Caco-2 (cell line): ENCODE data around the gene KCNH8. TPM values are rescaled to one million over a fixed set of nuclear protein-coding genes. Genes with fewer than 3 reads are reported as not detected.

ENCODE experiments used
- BruUV-seq: library from RNA; stranded (reverse); fragments of 400-500 nt; replicated peaks from 2 replicates; lab custom pipeline; 2021; lab: Mats Ljungman, UMichigan
- CTCF ChIA-PET: fragments of 300-600 bp; sonication (Branson Sonifier 250); formaldehyde crosslinking; loops from one replicate; lab custom pipeline; 2022; ENCODE audit warnings: antibody characterized with exemption; lab: Charles Lee
- POLR2A ChIA-PET: fragments of 300-600 bp; sonication (Branson Sonifier 250); formaldehyde crosslinking; loops from one replicate; lab custom pipeline; 2022; ENCODE audit warnings: antibody characterized with exemption; lab: Charles Lee
- DNase-seq, 2 experiments: peaks; one replicate each; pipeline versions ENCODE4 v3.0.0 to v3.0.0-alpha.2; 2020 to 2022
- H3K27me3 ChIP-seq: replicated peaks from 2 replicates; pipeline ENCODE4 v1.6.0; 2011; ENCODE audit warnings: low read length; ENCODE audit not compliant: control insufficient read depth, insufficient read depth
- H3K36me3 ChIP-seq: 2 replicates; pipeline ENCODE4 v1.5.1; 2011; ENCODE audit warnings: low read length; ENCODE audit not compliant: control insufficient read depth, insufficient read depth
- H3K4me1 ChIP-seq: fragments of 250-450 bp; sonication (Bioruptor Pico); 2 replicates; pipeline ENCODE4 v1.5.1; 2020; ENCODE audit warnings: mild to moderate bottlenecking
- H3K4me3 ChIP-seq: 2 replicates; pipeline ENCODE4 v1.5.1; 2011; ENCODE audit warnings: low read depth, mild to moderate bottlenecking, control low read depth, low read length
- H3K9me3 ChIP-seq: fragments of 250-450 bp; sonication (Bioruptor Pico); 2 replicates; pipeline ENCODE4 v1.5.1; 2020; ENCODE audit warnings: mild to moderate bottlenecking, moderate library complexity
- H3K27ac Mint-ChIP-seq: one replicate; pipeline ENCODE4 v1.8.0; 2022; ENCODE audit warnings: mixed read lengths; ENCODE audit not compliant: unreplicated experiment
- H3K27me3 Mint-ChIP-seq: one replicate; pipeline ENCODE4 v1.8.0; 2022; ENCODE audit warnings: mixed read lengths; ENCODE audit not compliant: insufficient read depth, unreplicated experiment
- H3K36me3 Mint-ChIP-seq: one replicate; pipeline ENCODE4 v1.8.0; 2022; ENCODE audit warnings: mild to moderate bottlenecking, mixed read lengths; ENCODE audit not compliant: insufficient read depth, unreplicated experiment
- H3K4me1 Mint-ChIP-seq: one replicate; pipeline ENCODE4 v1.8.0; 2022; ENCODE audit warnings: low read depth, mixed read lengths; ENCODE audit not compliant: unreplicated experiment
- H3K4me3 Mint-ChIP-seq: one replicate; pipeline ENCODE4 v1.8.0; 2022; ENCODE audit warnings: mild to moderate bottlenecking, moderate library complexity, mixed read lengths; ENCODE audit not compliant: unreplicated experiment
- H3K9me3 Mint-ChIP-seq: one replicate; pipeline ENCODE4 v1.8.0; 2022; ENCODE audit warnings: mixed read lengths; ENCODE audit not compliant: unreplicated experiment
- CTCF ChIP-seq, 2 experiments: fragments of 200-600 bp in 1 of 2; IDR thresholded peaks; 1 replicate in 1 of 2; 2 replicates in 1 of 2; pipeline versions ENCODE4 v1.5.1 to v1.8.0; 2011 to 2022; ENCODE audit warnings: antibody characterized with exemption in 1 of 2, control low read depth in 1 of 2, inconsistent platforms in 1 of 2, low read depth in 1 of 2, low read length in 1 of 2, mild to moderate bottlenecking in 1 of 2, moderate library complexity in 1 of 2; ENCODE audit not compliant: insufficient read depth in 1 of 2, severe bottlenecking in 1 of 2, unreplicated experiment in 1 of 2
- intact Hi-C: fragments of 100-400 bp; cut with micrococcal nuclease; formaldehyde crosslinking; loops from one replicate; pipeline ENCODE4 v1.10.0; 2022; ENCODE audit not compliant: unreplicated experiment
- total RNA-seq: library from RNA; stranded (reverse); gene quantifications from 2 replicates; pipeline ENCODE4 v1.2.3, GENCODE V29; 2022

The KCNH8 gene
- total RNA-seq, 1 experiment from 2014 or later: 0.07 TPM

DNA sequence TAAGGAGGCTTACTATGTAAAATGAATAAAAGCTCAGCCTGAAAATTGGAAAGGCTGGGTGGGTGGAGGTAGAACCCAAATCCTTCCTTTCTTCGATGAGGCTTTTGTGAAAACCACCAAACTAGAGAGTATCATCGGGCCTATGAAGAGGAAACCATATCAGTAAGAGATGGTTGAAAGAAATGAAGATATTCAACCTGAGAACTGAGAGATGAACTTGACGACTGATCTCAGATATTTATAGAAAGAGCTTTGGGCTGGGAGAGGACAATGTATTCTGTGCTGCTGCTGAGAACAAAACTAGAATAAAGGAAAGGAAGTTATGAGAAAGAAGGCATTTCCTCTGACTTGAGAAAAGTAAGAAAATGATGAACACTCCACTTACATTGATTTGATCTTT lies 236.6 kb downstream of the KCNH8 start:
- Mint-ChIP-seq H3K27me3 (no peaks in the 10 kb centered on the region), H3K4me3 (no peak overlapping the region), H3K9me3 (no peaks in the 10 kb centered on the region), H3K36me3 (no peaks in the 10 kb centered on the region), H3K27ac (no peak overlapping the region), H3K4me1 (no peaks in the 10 kb centered on the region)
- Histone ChIP-seq H3K4me1 (no peaks in the 10 kb centered on the region), H3K4me3 (no peak overlapping the region), H3K9me3 (no peaks in the 10 kb centered on the region), H3K36me3 (no peaks in the 10 kb centered on the region), H3K27me3 (no peaks in the 10 kb centered on the region)
- ChIA-PET CTCF (no interaction called here), POLR2A (no interaction called here)
- no peak for DNase-seq
- no TSS peak for BruUV-seq
- no peak for TF ChIP-seq CTCF (IDR thresholded peaks at IDR 0.05; ENCODE audit: insufficient read depth in 1 of 2, low read depth in 1 of 2, low read length in 1 of 2, severe bottlenecking in 1 of 2, unreplicated experiment in 1 of 2)
- intact Hi-C loops: no loop called here

- Mint-ChIP-seq H3K4me1 (no peaks in the 10 kb centered on the region), H3K36me3 (no peaks in the 10 kb centered on the region), H3K9me3 (no peaks in the 10 kb centered on the region), H3K27me3 (peaks cover 5% of the 10 kb centered on the region), H3K4me3 (no peak overlapping the region), H3K27ac (no peak overlapping the region)
- no TSS peak for BruUV-seq
- Histone ChIP-seq H3K4me3 (no peak overlapping the region), H3K4me1 (no peaks in the 10 kb centered on the region), H3K36me3 (no peaks in the 10 kb centered on the region), H3K27me3 (no peaks in the 10 kb centered on the region), H3K9me3 (no peaks in the 10 kb centered on the region)
- POLR2A ChIA-PET: no interaction called here
- intact Hi-C loops: no loop called here
- CTCF ChIA-PET: no interaction called here
- no peak for TF ChIP-seq CTCF (IDR thresholded peaks at IDR 0.05; ENCODE audit: insufficient read depth in 1 of 2, low read depth in 1 of 2, low read length in 1 of 2, severe bottlenecking in 1 of 2, unreplicated experiment in 1 of 2)
- DNase-seq: no peak
Observed at GRCh38 chr3:19392150-19392549, 243.8 kb downstream of the KCNH8 start.

DNA sequence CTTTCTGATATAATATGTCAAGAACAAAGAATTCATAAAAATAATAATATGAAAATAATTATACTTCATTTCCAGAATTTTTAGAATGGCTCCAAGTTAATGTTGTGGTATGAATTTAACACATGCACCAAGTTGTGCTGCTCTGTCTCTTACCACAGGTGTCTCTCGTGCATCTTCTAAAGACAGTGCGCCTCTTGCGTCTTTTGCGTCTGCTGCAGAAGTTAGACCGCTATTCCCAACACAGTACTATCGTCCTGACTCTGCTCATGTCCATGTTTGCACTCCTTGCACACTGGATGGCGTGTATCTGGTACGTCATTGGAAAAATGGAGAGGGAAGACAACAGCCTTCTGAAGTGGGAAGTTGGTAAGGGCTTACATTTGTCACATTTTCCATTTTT lies 246.6 kb downstream of the KCNH8 start:
- intact Hi-C loops: no loop called here

More for the DNA sequence above, 246.6 kb downstream of the KCNH8 start:
- Mint-ChIP-seq H3K36me3 (no peaks in the 10 kb centered on the region), H3K4me3 (no peak overlapping the region), H3K27me3 (peaks cover 5% of the 10 kb centered on the region), H3K27ac (no peak overlapping the region), H3K4me1 (no peaks in the 10 kb centered on the region), H3K9me3 (no peaks in the 10 kb centered on the region)
- POLR2A ChIA-PET: no interaction called here
- Histone ChIP-seq H3K4me3 (no peak overlapping the region), H3K27me3 (no peaks in the 10 kb centered on the region), H3K36me3 (no peaks in the 10 kb centered on the region), H3K4me1 (no peaks in the 10 kb centered on the region), H3K9me3 (no peaks in the 10 kb centered on the region)
- no TSS peak for BruUV-seq
- CTCF ChIA-PET: no interaction called here
- DNase-seq: no peak
- no peak for TF ChIP-seq CTCF (IDR thresholded peaks at IDR 0.05; ENCODE audit: insufficient read depth in 1 of 2, low read depth in 1 of 2, low read length in 1 of 2, severe bottlenecking in 1 of 2, unreplicated experiment in 1 of 2)
